ENCODE results near the gene DNAJC4.

DNAJC4 gene

GRCh38 chr11:64283092-64283491 is 52.7 kb downstream of the DNAJC4 start:
- DNase-seq: no peak
